ENCODE data around the gene AGMO.

DNA sequence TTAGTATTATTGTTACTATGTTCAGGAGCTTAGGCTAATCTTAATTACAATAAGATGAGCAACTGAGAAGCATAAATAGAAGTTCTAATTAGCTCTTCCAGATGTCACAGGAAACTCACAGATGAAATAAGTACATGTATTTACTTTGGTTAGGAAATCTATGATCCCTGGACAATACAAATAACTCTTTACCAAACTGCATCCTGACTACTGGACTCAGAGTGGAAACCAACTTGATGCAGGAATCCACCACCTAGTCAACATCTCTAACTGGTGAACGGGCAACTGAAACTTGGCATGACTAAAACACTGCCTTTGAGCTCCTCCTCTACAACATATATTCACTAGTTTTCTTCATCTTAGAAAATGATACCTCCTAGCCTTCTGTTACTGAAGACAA lies 193.2 kb downstream of the AGMO start:
- TF ChIP-seq, protein P1, sequence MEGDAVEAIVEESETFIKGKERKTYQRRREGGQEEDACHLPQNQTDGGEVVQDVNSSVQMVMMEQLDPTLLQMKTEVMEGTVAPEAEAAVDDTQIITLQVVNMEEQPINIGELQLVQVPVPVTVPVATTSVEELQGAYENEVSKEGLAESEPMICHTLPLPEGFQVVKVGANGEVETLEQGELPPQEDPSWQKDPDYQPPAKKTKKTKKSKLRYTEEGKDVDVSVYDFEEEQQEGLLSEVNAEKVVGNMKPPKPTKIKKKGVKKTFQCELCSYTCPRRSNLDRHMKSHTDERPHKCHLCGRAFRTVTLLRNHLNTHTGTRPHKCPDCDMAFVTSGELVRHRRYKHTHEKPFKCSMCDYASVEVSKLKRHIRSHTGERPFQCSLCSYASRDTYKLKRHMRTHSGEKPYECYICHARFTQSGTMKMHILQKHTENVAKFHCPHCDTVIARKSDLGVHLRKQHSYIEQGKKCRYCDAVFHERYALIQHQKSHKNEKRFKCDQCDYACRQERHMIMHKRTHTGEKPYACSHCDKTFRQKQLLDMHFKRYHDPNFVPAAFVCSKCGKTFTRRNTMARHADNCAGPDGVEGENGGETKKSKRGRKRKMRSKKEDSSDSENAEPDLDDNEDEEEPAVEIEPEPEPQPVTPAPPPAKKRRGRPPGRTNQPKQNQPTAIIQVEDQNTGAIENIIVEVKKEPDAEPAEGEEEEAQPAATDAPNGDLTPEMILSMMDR (optimal IDR thresholded peaks at IDR 0.05 in 1 of 3, IDR thresholded peaks at IDR 0.05 in 1 of 3, conservative IDR thresholded peaks at IDR 0.05 in 1 of 3; ENCODE audit: extremely low read depth in 1 of 3, insufficient read depth in 2 of 3, low read length in 3 of 3): no peak
- TF ChIP-seq EZH2 (IDR thresholded peaks at IDR 0.05; ENCODE audit: low read length): no peak

Data from keratinocyte (primary cell).